Fibroblast of lung (primary cell): ENCODE measurements around the gene CDH12. TPM values are rescaled to one million over a fixed set of nuclear protein-coding genes. Genes with fewer than 3 reads are reported as not detected.

ENCODE experiments used
- DNase-seq, 2 donors: peaks; one replicate each; pipeline versions ENCODE4 v3.0.0 to v3.0.0-alpha.2; 2010; ENCODE audit warnings: low read depth in 2 of 2
- H2AFZ ChIP-seq: 2 replicates; pipeline ENCODE4 v1.5.1; 2012; ENCODE audit warnings: low read length, control low read depth, inconsistent platforms
- H3K27ac ChIP-seq: 2 replicates; pipeline ENCODE4 v1.5.1; 2011; ENCODE audit warnings: low read length, control low read depth; ENCODE audit not compliant: insufficient read depth
- H3K27me3 ChIP-seq: 2 replicates; pipeline ENCODE4 v1.5.1; 2011; ENCODE audit warnings: mild to moderate bottlenecking, low read length; ENCODE audit not compliant: control insufficient read depth, insufficient read depth
- H3K36me3 ChIP-seq: 2 replicates; pipeline ENCODE4 v1.5.1; 2011; ENCODE audit warnings: low read length; ENCODE audit not compliant: control insufficient read depth, insufficient read depth
- H3K4me1 ChIP-seq: 2 replicates; pipeline ENCODE4 v1.5.1; 2011; ENCODE audit warnings: low read length; ENCODE audit not compliant: control insufficient read depth, insufficient read depth; ENCODE audit errors: extremely low read depth
- H3K4me2 ChIP-seq: 2 replicates; pipeline ENCODE4 v1.5.1; 2011; ENCODE audit warnings: low read length, control low read depth; ENCODE audit not compliant: insufficient read depth; ENCODE audit errors: extremely low read depth
- H3K4me3 ChIP-seq, 4 experiments: fragments of 200-600 bp in 1 of 4; sonication (generic) in 1 of 4; replicated peaks in 1 of 4; 2 replicates each; pipeline ENCODE4 v1.5.1; 2011 to 2016; ENCODE audit warnings: low read length in 4 of 4, low read depth in 3 of 4, mild to moderate bottlenecking in 3 of 4, control low read depth in 2 of 4, inconsistent platforms in 1 of 4, mixed read lengths in 1 of 4; ENCODE audit not compliant: insufficient read depth in 1 of 4; ENCODE audit errors: control extremely low read depth in 1 of 4
- H3K79me2 ChIP-seq: 2 replicates; pipeline ENCODE4 v1.5.1; 2012; ENCODE audit warnings: mild to moderate bottlenecking, low read length, inconsistent platforms; ENCODE audit not compliant: control insufficient read depth, insufficient read depth
- H3K9ac ChIP-seq: 2 replicates; pipeline ENCODE4 v1.5.1; 2011; ENCODE audit warnings: mild to moderate bottlenecking, low read length, control low read depth; ENCODE audit not compliant: insufficient read depth
- H3K9me3 ChIP-seq: 2 replicates; pipeline ENCODE4 v1.5.1; 2012; ENCODE audit warnings: low read depth, low read length; ENCODE audit not compliant: control insufficient read depth, insufficient read depth
- H4K20me1 ChIP-seq: 2 replicates; pipeline ENCODE4 v1.5.1; 2011; ENCODE audit warnings: low read length; ENCODE audit not compliant: control insufficient read depth, insufficient read depth; ENCODE audit errors: extremely low read depth
- EZH2 ChIP-seq: IDR thresholded peaks from 2 replicates; pipeline ENCODE4 v1.5.1; 2012; ENCODE audit warnings: low read length, control low read depth, mild to moderate bottlenecking; ENCODE audit errors: missing control alignments
- polyA plus RNA-seq, 2 donors: library from polyadenylated mRNA; depleted of rRNA in 1 of 2; stranded (reverse) in 1 of 2; unstranded in 1 of 2; fragments of >200 nt; gene quantifications; 2 replicates each; pipeline ENCODE4 v1.2.1, GENCODE V29; 2011 to 2012; ENCODE audit warnings: missing spikeins in 1 of 2
- total RNA-seq: library from RNA; depleted of rRNA; stranded (reverse); fragments of >200 nt; gene quantifications from 2 replicates; pipeline ENCODE4 v1.2.1, GENCODE V29; 2014
- TF ChIP-seq, protein P1 (sequence below), 2 donors: IDR thresholded peaks in 1 of 2; conservative IDR thresholded peaks in 1 of 2; 1 replicate in 1 of 2; 2 replicates in 1 of 2; pipeline ENCODE4 v1.5.1; 2011 to 2012; ENCODE audit warnings: low read length in 2 of 2, control low read depth in 1 of 2, inconsistent platforms in 1 of 2, low read depth in 1 of 2, mild to moderate bottlenecking in 1 of 2

CDH12 gene
- total and polyA plus RNA-seq, 2 donors (not counting 1 experiment from before 2014, with no cell fraction given): 0.02 TPM; not detected in 1

- Histone ChIP-seq H3K27ac (no peak overlapping the region), H3K4me1 (no peaks in the 10 kb centered on the region), H3K4me3 (no peak overlapping the region), H4K20me1 (no peaks in the 10 kb centered on the region), H3K9me3 (no peaks in the 10 kb centered on the region), H3K4me2 (no peak overlapping the region), H2AFZ (no peak overlapping the region), H3K27me3 (no peaks in the 10 kb centered on the region), H3K36me3 (no peaks in the 10 kb centered on the region), H3K79me2 (no peaks in the 10 kb centered on the region), H3K9ac (no peak overlapping the region)
- no peak for TF ChIP-seq EZH2
- TF ChIP-seq, protein P1, sequence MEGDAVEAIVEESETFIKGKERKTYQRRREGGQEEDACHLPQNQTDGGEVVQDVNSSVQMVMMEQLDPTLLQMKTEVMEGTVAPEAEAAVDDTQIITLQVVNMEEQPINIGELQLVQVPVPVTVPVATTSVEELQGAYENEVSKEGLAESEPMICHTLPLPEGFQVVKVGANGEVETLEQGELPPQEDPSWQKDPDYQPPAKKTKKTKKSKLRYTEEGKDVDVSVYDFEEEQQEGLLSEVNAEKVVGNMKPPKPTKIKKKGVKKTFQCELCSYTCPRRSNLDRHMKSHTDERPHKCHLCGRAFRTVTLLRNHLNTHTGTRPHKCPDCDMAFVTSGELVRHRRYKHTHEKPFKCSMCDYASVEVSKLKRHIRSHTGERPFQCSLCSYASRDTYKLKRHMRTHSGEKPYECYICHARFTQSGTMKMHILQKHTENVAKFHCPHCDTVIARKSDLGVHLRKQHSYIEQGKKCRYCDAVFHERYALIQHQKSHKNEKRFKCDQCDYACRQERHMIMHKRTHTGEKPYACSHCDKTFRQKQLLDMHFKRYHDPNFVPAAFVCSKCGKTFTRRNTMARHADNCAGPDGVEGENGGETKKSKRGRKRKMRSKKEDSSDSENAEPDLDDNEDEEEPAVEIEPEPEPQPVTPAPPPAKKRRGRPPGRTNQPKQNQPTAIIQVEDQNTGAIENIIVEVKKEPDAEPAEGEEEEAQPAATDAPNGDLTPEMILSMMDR (conservative IDR thresholded peaks at IDR 0.05 in 1 of 2, IDR thresholded peaks at IDR 0.05 in 1 of 2; ENCODE audit: low read depth in 1 of 2, low read length in 2 of 2): no peak
- no peak for DNase-seq
These were observed 1043.5 kb downstream of the CDH12 start for GRCh38 chr5:21809611-21810010.

DNA sequence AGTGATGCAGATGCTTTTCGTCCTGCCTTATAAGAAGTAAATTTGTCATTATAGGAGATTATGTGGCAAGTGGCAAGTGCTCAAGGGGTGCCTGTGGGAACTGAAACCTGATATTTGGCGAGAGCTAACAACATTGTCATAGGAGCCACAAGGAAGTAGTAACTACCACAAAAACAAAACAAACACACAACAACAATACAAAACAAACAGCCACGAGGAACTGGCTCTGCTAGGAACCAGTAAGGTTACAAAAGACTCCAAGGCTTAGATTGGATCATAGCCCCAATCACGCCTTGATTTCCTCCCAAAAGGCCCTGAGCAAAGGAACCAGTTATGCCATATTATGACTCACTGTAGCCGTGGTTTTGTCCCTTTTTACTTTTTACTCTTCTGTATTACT lies 1045.2 kb downstream of the CDH12 start:
- Histone ChIP-seq H3K79me2 (no peaks in the 10 kb centered on the region), H3K9ac (no peak overlapping the region), H3K27ac (no peak overlapping the region), H3K36me3 (no peaks in the 10 kb centered on the region), H2AFZ (no peak overlapping the region), H3K4me2 (no peak overlapping the region), H3K27me3 (no peaks in the 10 kb centered on the region), H3K9me3 (no peaks in the 10 kb centered on the region), H3K4me3 (no peak overlapping the region), H4K20me1 (no peaks in the 10 kb centered on the region), H3K4me1 (no peaks in the 10 kb centered on the region)
- peak in 1 of 2 donors; percentile 24 for DNase-seq
- TF ChIP-seq, protein P1 (conservative IDR thresholded peaks at IDR 0.05 in 1 of 2, IDR thresholded peaks at IDR 0.05 in 1 of 2; ENCODE audit: low read depth in 1 of 2, low read length in 2 of 2): no peak
- TF ChIP-seq EZH2: no peak

- Histone ChIP-seq H3K4me3 (no peak overlapping the region), H3K27me3 (no peaks in the 10 kb centered on the region), H4K20me1 (no peaks in the 10 kb centered on the region), H3K9me3 (no peaks in the 10 kb centered on the region), H3K9ac (no peak overlapping the region), H3K4me1 (no peaks in the 10 kb centered on the region), H3K4me2 (no peak overlapping the region), H3K36me3 (no peaks in the 10 kb centered on the region), H3K79me2 (no peaks in the 10 kb centered on the region), H2AFZ (no peak overlapping the region), H3K27ac (no peak overlapping the region)
- TF ChIP-seq, protein P1 (conservative IDR thresholded peaks at IDR 0.05 in 1 of 2, IDR thresholded peaks at IDR 0.05 in 1 of 2; ENCODE audit: low read depth in 1 of 2, low read length in 2 of 2): no peak
- DNase-seq: peak in 1 of 2 donors; percentile 79
These were observed 1046.2 kb downstream of the CDH12 start for GRCh38 chr5:21806943-21807342.
